ENCODE measurements around the gene REXO5. TPM values are rescaled to one million over a fixed set of nuclear protein-coding genes. Genes with fewer than 3 reads are reported as not detected.

The REXO5 gene
- total and polyA plus RNA-seq, 10 of the 15 experiments (the other 5 are each of a cell fraction or from before 2014, with no cell fraction given) = 3.8 to 15.5 (median 10.1) TPM

DNA sequence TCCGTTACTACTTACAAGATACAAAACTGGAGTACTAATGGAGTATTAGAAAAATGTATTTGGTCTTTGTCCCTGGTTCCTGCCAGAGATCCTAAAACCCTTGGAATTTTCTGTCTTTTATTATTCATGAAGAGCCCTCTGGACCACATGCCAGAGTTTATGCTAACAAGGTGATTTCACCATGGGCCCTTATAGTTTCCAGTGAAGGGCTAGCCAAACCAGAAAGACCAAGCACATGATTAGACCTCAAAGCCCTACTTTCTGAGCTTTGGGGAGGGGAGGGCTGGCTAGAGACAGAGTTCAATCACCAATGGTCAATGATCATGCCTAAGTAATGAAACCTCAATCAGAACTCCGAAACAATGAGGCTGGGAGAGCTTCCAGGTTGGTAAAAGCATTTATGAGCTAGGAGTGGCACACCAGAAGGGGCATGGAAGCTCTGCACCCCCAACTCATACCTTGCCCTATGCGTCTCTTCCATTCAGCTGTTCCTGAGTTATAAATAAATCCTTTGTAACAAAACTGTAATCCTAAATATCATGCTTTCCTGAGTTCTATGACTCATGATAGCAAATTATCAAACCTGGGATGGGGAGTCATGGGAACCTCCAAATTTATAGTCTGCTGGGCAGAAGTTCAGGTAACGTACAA is 83.4 kb downstream of the REXO5 start:
- no peak for TF ChIP-seq SREBF2 (IDR thresholded peaks at IDR 0.05; ENCODE audit: low read length)
- TF ChIP-seq YBX1 (IDR thresholded peaks at IDR 0.05) = no peak
- no peak for TF ChIP-seq SMC3 (IDR thresholded peaks at IDR 0.05; ENCODE audit: borderline replicate concordance, low read length)
- no peak for TF ChIP-seq KLF5 (IDR thresholded peaks at IDR 0.05; ENCODE audit: partially characterized antibody)
- TF ChIP-seq FOXM1 (IDR thresholded peaks at IDR 0.05; ENCODE audit: low read depth, low read length) = no peak
- TF ChIP-seq SMAD1 (IDR thresholded peaks at IDR 0.05; ENCODE audit: low read depth, partially characterized antibody) = no peak
- TF ChIP-seq, protein P1, sequence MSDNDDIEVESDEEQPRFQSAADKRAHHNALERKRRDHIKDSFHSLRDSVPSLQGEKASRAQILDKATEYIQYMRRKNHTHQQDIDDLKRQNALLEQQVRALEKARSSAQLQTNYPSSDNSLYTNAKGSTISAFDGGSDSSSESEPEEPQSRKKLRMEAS (IDR thresholded peaks at IDR 0.05; ENCODE audit: low read depth, low read length) = no peak
- no peak for TF ChIP-seq ATF7 (IDR thresholded peaks at IDR 0.05; ENCODE audit: low read depth)
- no peak for TF ChIP-seq POLR2AphosphoS5 (IDR thresholded peaks at IDR 0.05; ENCODE audit: low read length)
- TF ChIP-seq, protein P2, sequence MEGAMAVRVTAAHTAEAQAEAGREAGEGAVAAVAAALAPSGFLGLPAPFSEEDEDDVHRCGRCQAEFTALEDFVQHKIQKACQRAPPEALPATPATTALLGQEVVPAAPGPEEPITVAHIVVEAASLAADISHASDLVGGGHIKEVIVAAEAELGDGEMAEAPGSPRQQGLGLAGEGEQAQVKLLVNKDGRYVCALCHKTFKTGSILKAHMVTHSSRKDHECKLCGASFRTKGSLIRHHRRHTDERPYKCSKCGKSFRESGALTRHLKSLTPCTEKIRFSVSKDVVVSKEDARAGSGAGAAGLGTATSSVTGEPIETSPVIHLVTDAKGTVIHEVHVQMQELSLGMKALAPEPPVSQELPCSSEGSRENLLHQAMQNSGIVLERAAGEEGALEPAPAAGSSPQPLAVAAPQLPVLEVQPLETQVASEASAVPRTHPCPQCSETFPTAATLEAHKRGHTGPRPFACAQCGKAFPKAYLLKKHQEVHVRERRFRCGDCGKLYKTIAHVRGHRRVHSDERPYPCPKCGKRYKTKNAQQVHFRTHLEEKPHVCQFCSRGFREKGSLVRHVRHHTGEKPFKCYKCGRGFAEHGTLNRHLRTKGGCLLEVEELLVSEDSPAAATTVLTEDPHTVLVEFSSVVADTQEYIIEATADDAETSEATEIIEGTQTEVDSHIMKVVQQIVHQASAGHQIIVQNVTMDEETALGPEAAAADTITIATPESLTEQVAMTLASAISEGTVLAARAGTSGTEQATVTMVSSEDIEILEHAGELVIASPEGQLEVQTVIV (IDR thresholded peaks at IDR 0.05; ENCODE audit: borderline replicate concordance, partially characterized antibody) = no peak
- Histone ChIP-seq H2AFZ (ENCODE audit: control insufficient read depth, low read depth, low read length) (no peak overlapping the region), H3K9me3 (replicated peaks; ENCODE audit: control insufficient read depth, insufficient read depth, low read length) (no peaks in the 10 kb centered on the region), H3K79me2 (ENCODE audit: control insufficient read depth, insufficient read depth, low read length) (no peaks in the 10 kb centered on the region), H3K4me1 (ENCODE audit: control insufficient read depth, insufficient read depth, low read length) (no peaks in the 10 kb centered on the region), H3K27ac (ENCODE audit: control insufficient read depth, insufficient read depth) (no peak overlapping the region), H4K20me1 (ENCODE audit: control insufficient read depth, insufficient read depth) (no peaks in the 10 kb centered on the region), H3K36me3 (ENCODE audit: control insufficient read depth in 2 of 2, insufficient read depth in 2 of 2, low read length in 1 of 2) (no peaks in the 10 kb centered on the region; a peak in 2 of 4 replicates), H3K9ac (ENCODE audit: control insufficient read depth, insufficient read depth, low read length) (no peak overlapping the region), H3K27me3 (replicated peaks in 1 of 2; ENCODE audit: control insufficient read depth in 2 of 2, insufficient read depth in 2 of 2, low read length in 1 of 2) (no peaks in the 10 kb centered on the region), H3K4me2 (ENCODE audit: control insufficient read depth, insufficient read depth) (no peak overlapping the region), H3K4me3 (no peak overlapping the region)
- no peak for DNase-seq (ENCODE audit: low read depth, low spot score)
- intact Hi-C loops (cut with micrococcal nuclease; ENCODE audit: unreplicated experiment) = no loop called here
- CTCF ChIA-PET = interaction anchor here (1.2 kb wide), 1 partner anchor 39 kb away, joined by 4 read pairs; no protein-coding TSS in a partner anchor
- no peak for ATAC-seq
- SMC1A ChIA-PET (ENCODE audit: uncharacterized antibody, unreplicated experiment) = interaction anchor here (1.8 kb wide), 1 partner anchor 9 kb away, joined by 5 read pairs; no protein-coding TSS in a partner anchor
- POLR2A ChIA-PET = interaction anchor here (0.6 to 0.7 kb wide), 3 partner anchors 14 to 68 kb away, joined by 3 read pairs; no protein-coding TSS in a partner anchor
- BruUV-seq (replicated peaks) = no TSS peak
- in situ Hi-C loops (cut with MboI) = no loop called here
- 85% methylated on average over 4 of the region's 4 CpGs for WGBS (ENCODE audit: insufficient coverage, insufficient replicate concordance, low lambda C conversion rate, missing lambda C conversion rate)
- no peak for FAIRE-seq
- RAD21 ChIA-PET (ENCODE audit: unreplicated experiment) = no interaction called here
